Tibial nerve (tissue), 4 donors: ENCODE measurements around the gene RRAGD. TPM values are rescaled to one million over a fixed set of nuclear protein-coding genes. Genes with fewer than 3 reads are reported as not detected.

ENCODE experiments used
- DNase-seq, 2 donors: peaks; one replicate each; pipeline ENCODE4 v3.0.0-alpha.2; 2019; ENCODE audit warnings: low spot score in 2 of 2
- H3K27ac ChIP-seq, 4 donors: fragments of 200-600 bp; sonication (generic) in 3 of 4; one replicate each; pipeline ENCODE4 v1.5.1; 2017 to 2019; ENCODE audit warnings: mild to moderate bottlenecking in 1 of 4
- H3K27me3 ChIP-seq, 2 donors: fragments of 200-600 bp; sonication (generic) in 1 of 2; one replicate each; pipeline versions ENCODE4 v1.5.1 to v1.6.0; 2017 to 2019
- H3K36me3 ChIP-seq, 3 donors: fragments of 200-600 bp; sonication (generic); one replicate each; pipeline ENCODE4 v1.5.1; 2018 to 2019
- H3K4me1 ChIP-seq, 4 donors: fragments of 200-600 bp; sonication (generic) in 3 of 4; one replicate each; pipeline ENCODE4 v1.5.1; 2017 to 2019
- H3K4me3 ChIP-seq, 4 donors: fragments of 200-600 bp; sonication (generic) in 3 of 4; one replicate each; pipeline ENCODE4 v1.5.1; 2017 to 2019; ENCODE audit warnings: mild to moderate bottlenecking in 1 of 4, moderate library complexity in 1 of 4
- H3K9me3 ChIP-seq, 4 donors: fragments of 200-600 bp; sonication (generic) in 3 of 4; one replicate each; pipeline ENCODE4 v1.5.1; 2017 to 2019
- EP300 ChIP-seq, 2 donors: sonication (generic); formaldehyde crosslinking; IDR thresholded peaks; one replicate each; pipeline ENCODE4 v1.6.1; 2017; ENCODE audit warnings: antibody characterized with exemption in 2 of 2, mild to moderate bottlenecking in 1 of 2
- POLR2A ChIP-seq, 2 donors: fragments of 450-650 bp; IDR thresholded peaks; one replicate each; pipeline ENCODE4 v1.6.1; 2017; ENCODE audit warnings: antibody characterized with exemption in 2 of 2, mild to moderate bottlenecking in 2 of 2, moderate library complexity in 2 of 2
- WGBS, 2 donors: methylation state at CpG; one replicate each; pipeline ENCODE4 v1.1.5; 2018; 5-methylcytosine and 5-hydroxymethylcytosine counted together
- total RNA-seq, 4 donors: library from RNA; depleted of rRNA; stranded (reverse); fragments of >200 nt; gene quantifications; one replicate each; pipeline ENCODE4 v1.1.0, GENCODE V29; 2016
- TF ChIP-seq, protein P1 (sequence below), 5 experiments: fragments of 200-600 bp in 3 of 5; fragments of 450-650 bp in 2 of 5; sonication (generic) in 3 of 5; IDR thresholded peaks; one replicate each; pipeline ENCODE4 v1.5.1; 2016 to 2019; ENCODE audit warnings: antibody characterized with exemption in 5 of 5, mild to moderate bottlenecking in 3 of 5, moderate library complexity in 2 of 5

RRAGD gene
- total RNA-seq, 4 donors from 2014 or later, result 10.9 to 21.3 (median 15.2) TPM

DNA sequence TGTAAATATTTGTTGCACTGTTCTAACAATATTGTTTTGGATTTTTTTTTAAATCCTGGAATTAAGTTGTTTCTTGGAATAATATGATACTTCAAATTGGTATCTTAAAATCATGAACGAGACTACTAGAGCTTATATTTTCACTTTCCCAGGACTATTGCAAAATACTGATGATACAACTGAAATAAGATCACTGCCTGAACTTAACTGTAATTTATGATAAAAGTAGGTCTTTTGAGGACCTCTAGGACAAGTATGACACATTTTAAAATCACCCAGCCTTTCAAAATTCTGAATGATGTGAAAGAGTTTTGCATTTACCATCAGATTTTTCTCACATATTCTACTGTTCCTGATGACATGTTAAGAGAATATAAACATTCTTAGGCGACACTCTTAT lies 50.9 kb downstream of the RRAGD start:
- H3K27ac ChIP-seq, result no peak overlapping the region
- no peaks in the 10 kb centered on the region for H3K27me3 ChIP-seq
- no peak for DNase-seq
- no peaks in the 10 kb centered on the region for H3K9me3 ChIP-seq
- no peak for TF ChIP-seq EP300 (IDR thresholded peaks at IDR 0.05)
- no peak for TF ChIP-seq POLR2A (IDR thresholded peaks at IDR 0.05)
- TF ChIP-seq, protein P1, sequence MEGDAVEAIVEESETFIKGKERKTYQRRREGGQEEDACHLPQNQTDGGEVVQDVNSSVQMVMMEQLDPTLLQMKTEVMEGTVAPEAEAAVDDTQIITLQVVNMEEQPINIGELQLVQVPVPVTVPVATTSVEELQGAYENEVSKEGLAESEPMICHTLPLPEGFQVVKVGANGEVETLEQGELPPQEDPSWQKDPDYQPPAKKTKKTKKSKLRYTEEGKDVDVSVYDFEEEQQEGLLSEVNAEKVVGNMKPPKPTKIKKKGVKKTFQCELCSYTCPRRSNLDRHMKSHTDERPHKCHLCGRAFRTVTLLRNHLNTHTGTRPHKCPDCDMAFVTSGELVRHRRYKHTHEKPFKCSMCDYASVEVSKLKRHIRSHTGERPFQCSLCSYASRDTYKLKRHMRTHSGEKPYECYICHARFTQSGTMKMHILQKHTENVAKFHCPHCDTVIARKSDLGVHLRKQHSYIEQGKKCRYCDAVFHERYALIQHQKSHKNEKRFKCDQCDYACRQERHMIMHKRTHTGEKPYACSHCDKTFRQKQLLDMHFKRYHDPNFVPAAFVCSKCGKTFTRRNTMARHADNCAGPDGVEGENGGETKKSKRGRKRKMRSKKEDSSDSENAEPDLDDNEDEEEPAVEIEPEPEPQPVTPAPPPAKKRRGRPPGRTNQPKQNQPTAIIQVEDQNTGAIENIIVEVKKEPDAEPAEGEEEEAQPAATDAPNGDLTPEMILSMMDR (IDR thresholded peaks at IDR 0.05), result no peak
- no peaks in the 10 kb centered on the region for H3K36me3 ChIP-seq
- 78 to 86% methylated on average over 2 of the region's 2 CpGs for WGBS, 2 donors
- no peak overlapping the region for H3K4me3 ChIP-seq
- no peaks in the 10 kb centered on the region for H3K4me1 ChIP-seq

DNA sequence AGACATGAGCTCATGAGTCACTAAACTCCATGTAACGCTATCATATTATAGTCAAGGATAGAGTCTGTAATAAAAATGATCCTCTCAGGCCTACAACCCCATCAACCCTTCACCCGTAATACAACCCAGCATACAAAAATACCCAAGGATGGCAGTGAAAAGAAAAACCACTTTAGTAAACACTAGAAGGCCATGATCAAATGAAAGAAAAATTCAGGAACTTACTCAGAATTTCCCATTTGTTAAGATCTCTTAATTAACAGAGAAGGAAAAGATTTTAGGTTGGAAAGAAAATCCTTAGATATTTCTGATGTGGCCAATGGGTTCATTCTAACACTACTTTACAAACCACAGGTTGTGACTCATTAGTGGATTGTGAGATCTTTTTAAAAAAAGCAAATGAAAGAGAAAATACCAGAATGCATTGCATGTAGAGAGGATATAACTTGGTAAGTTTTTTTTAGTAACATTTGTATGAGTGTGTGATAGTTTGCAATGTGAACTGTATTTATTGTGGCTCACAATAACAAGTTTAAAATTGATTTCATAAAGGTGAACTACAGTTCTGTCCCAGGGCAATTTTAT lies 51.6 kb downstream of the RRAGD start:
- H3K27ac ChIP-seq, result no peak overlapping the region
- H3K27me3 ChIP-seq, result no peaks in the 10 kb centered on the region
- TF ChIP-seq, protein P1 (IDR thresholded peaks at IDR 0.05), result no peak
- TF ChIP-seq EP300 (IDR thresholded peaks at IDR 0.05) (no peak), POLR2A (IDR thresholded peaks at IDR 0.05) (no peak)
- no peaks in the 10 kb centered on the region for H3K36me3 ChIP-seq
- DNase-seq, result no peak
- H3K4me1 ChIP-seq, result no peaks in the 10 kb centered on the region
- WGBS, 2 donors, result 86 to 94% methylated on average over 2 of the region's 2 CpGs
- no peaks in the 10 kb centered on the region for H3K9me3 ChIP-seq
- no peak overlapping the region for H3K4me3 ChIP-seq

DNA sequence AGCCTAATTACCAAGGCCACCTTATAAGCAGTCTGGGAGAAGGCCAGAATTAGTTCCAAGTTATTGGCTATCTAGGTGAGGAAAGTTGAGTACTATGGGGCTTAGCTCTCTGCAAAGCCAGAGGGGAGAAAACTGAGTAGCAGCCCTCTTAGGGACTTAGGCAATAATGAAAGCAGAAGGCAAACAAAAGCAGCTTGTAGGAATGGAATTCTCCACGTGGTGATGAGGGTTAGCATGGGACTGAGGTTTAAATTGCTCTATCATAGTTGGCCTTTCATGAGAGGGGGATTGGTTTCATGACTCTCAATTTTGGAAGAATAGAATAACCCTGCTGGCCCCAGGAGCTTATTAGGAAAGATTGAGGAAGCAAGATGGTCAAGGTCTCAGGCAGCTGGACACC lies 52.5 kb downstream of the RRAGD start:
- Histone ChIP-seq H3K4me3 (no peak overlapping the region), H3K36me3 (no peaks in the 10 kb centered on the region), H3K27ac (no peak overlapping the region), H3K27me3 (no peaks in the 10 kb centered on the region), H3K4me1 (no peaks in the 10 kb centered on the region), H3K9me3 (no peaks in the 10 kb centered on the region)
- TF ChIP-seq POLR2A (IDR thresholded peaks at IDR 0.05) (no peak), EP300 (IDR thresholded peaks at IDR 0.05) (no peak)
- TF ChIP-seq, protein P1 (IDR thresholded peaks at IDR 0.05), result no peak
- WGBS, 2 donors, result 3 to 6% methylated on average over 1 of the region's 1 CpG
- no peak for DNase-seq

DNA sequence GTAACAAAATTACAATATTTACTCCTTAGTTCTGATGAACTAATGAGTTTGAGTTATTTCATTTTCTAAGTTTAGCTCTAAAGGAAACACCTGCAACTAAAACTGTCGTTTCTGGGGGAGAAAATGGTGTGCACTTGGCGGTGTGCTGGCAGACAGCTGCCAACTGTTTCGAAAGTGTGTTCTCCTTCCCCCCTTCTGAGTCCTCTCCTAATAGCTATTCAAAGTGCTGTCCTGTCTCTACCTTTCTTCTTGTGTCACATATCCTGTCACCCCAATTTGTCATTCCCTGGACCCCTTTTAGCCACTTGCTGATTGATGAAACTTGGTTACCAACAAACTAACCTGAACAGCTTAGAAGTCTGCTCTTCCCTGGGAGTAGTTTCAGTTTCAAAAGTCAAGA lies 54.7 kb downstream of the RRAGD start:
- Histone ChIP-seq H3K4me1 (peaks cover 0 to 5% (median 2%) of the 10 kb centered on the region in 4 donors), H3K27me3 (no peaks in the 10 kb centered on the region), H3K9me3 (no peaks in the 10 kb centered on the region), H3K4me3 (peak overlapping the region in 2 of 4 donors; percentile 7 to 27), H3K36me3 (no peaks in the 10 kb centered on the region), H3K27ac (peak overlapping the region in 2 of 4 donors; percentile 31 to 43)
- WGBS, 2 donors, result 42 to 51% methylated on average over 3 of the region's 3 CpGs
- TF ChIP-seq POLR2A (IDR thresholded peaks at IDR 0.05), result no peak
- TF ChIP-seq, protein P1 (IDR thresholded peaks at IDR 0.05), result no peak
- no peak for TF ChIP-seq EP300 (IDR thresholded peaks at IDR 0.05)
- no peak for DNase-seq

DNA sequence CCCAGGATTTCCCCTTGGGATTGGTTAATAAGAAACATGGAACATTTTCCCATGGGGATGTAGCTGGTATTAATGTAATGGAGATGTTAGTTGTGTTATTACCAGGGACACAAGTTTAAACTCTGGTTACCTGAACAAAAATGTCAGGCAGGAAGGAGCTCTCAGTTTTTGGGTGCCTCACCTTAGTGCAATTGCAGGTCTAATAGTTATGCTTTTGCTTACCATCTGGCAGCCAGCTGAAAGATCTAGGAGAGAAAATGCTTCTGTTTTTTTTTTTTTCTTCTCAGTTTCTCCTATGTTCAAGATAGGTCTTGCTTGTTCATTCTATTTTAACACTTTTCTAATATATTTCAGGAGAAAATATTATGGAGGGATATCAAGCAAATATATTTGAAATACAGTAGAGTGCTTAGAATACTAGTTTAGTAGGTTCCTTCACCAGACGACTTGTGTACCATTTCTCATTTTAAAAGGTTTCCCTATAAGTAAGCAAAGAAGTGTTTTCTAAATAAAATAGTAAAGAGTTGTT lies 55.4 kb downstream of the RRAGD start:
- Histone ChIP-seq H3K9me3 (no peaks in the 10 kb centered on the region), H3K4me1 (peaks cover 0 to 7% (median 2%) of the 10 kb centered on the region in 4 donors), H3K4me3 (no peak overlapping the region), H3K36me3 (no peaks in the 10 kb centered on the region), H3K27me3 (no peaks in the 10 kb centered on the region), H3K27ac (peak overlapping the region in 1 of 4 donors; percentile 43)
- TF ChIP-seq POLR2A (IDR thresholded peaks at IDR 0.05) (no peak), EP300 (IDR thresholded peaks at IDR 0.05) (no peak)
- TF ChIP-seq, protein P1 (IDR thresholded peaks at IDR 0.05), result no peak
- 49 to 65% methylated on average over 1 of the region's 1 CpG for WGBS, 2 donors
- DNase-seq, result no peak
